Activated CD4-positive, alpha-beta memory T cell treated with anti-CD3 and anti-CD28 coated beads for 36 hours (primary cell): ENCODE results near the gene MCEE. TPM values are rescaled to one million over a fixed set of nuclear protein-coding genes. Genes with fewer than 3 reads are reported as not detected.

Experiments used
- CTCF ChIA-PET: fragments of 350-600 bp; sonication (Branson Sonifier 250); formaldehyde crosslinking; loops from one replicate; lab custom pipeline; 2021; ENCODE audit warnings: antibody characterized with exemption, inconsistent platforms; lab: Charles Lee
- POLR2A ChIA-PET: fragments of 350-600 bp; sonication (Branson Sonifier 250); formaldehyde crosslinking; loops from one replicate; lab custom pipeline; 2021; ENCODE audit warnings: antibody characterized with exemption; lab: Charles Lee
- DNase-seq: peaks from one replicate; pipeline ENCODE4 v3.0.0-alpha.2; 2020
- H3K27ac Mint-ChIP-seq: one replicate; pipeline ENCODE4 v1.8.0; 2021; ENCODE audit warnings: mixed read lengths
- H3K27me3 Mint-ChIP-seq: one replicate; pipeline ENCODE4 v1.8.0; 2021; ENCODE audit warnings: mixed read lengths
- H3K36me3 Mint-ChIP-seq: one replicate; pipeline ENCODE4 v1.8.0; 2021; ENCODE audit warnings: mixed read lengths
- H3K4me1 Mint-ChIP-seq: one replicate; pipeline ENCODE4 v1.8.0; 2021; ENCODE audit warnings: low read depth, mixed read lengths
- H3K4me3 Mint-ChIP-seq: one replicate; pipeline ENCODE4 v1.8.0; 2021; ENCODE audit warnings: mild to moderate bottlenecking, mixed read lengths
- H3K9me3 Mint-ChIP-seq: one replicate; pipeline ENCODE4 v1.8.0; 2021; ENCODE audit warnings: mixed read lengths
- intact Hi-C: fragments of 100-400 bp; cut with micrococcal nuclease; formaldehyde crosslinking; loops from one replicate; pipeline ENCODE4 v1.15.1; 2023
- total RNA-seq, 2 experiments: library from RNA; stranded (reverse); gene quantifications; one replicate each; pipeline ENCODE4 v1.2.3, GENCODE V29; 2021

Gene MCEE
- total RNA-seq, 2 experiments from 2014 or later: 12.0 to 16.1 TPM

- POLR2A ChIA-PET: no interaction called here
- CTCF ChIA-PET: no interaction called here
- H3K27me3 Mint-ChIP-seq: no peaks in the 10 kb centered on the region
- no peak overlapping the region for H3K4me3 Mint-ChIP-seq
- no peak overlapping the region for H3K27ac Mint-ChIP-seq
- peaks cover 4% of the 10 kb centered on the region for H3K36me3 Mint-ChIP-seq
- peaks cover 11% of the 10 kb centered on the region for H3K4me1 Mint-ChIP-seq
- intact Hi-C loops: no loop called here
- no peak for DNase-seq
- no peaks in the 10 kb centered on the region for H3K9me3 Mint-ChIP-seq
Measured at GRCh38 chr2:71064110-71064611, 65.9 kb downstream of the MCEE start.

GRCh38 chr2:71063216-71063615 is 66.8 kb downstream of the MCEE start:
- ChIA-PET POLR2A (no interaction called here), CTCF (no interaction called here)
- Mint-ChIP-seq H3K4me1 (peaks cover 10% of the 10 kb centered on the region), H3K36me3 (peaks cover 3% of the 10 kb centered on the region), H3K4me3 (no peak overlapping the region), H3K27me3 (no peaks in the 10 kb centered on the region), H3K27ac (no peak overlapping the region), H3K9me3 (no peaks in the 10 kb centered on the region)
- no peak for DNase-seq
- intact Hi-C loops: no loop called here

GRCh38 chr2:71060871-71061270 is 69.2 kb downstream of the MCEE start:
- H3K4me1 Mint-ChIP-seq: no peaks in the 10 kb centered on the region
- H3K27ac Mint-ChIP-seq: no peak overlapping the region
- CTCF ChIA-PET: interaction anchor here (1.3 kb wide), 1 partner anchor 60 kb away, joined by 4 read pairs; no protein-coding TSS in a partner anchor
- H3K36me3 Mint-ChIP-seq: no peaks in the 10 kb centered on the region
- no peak overlapping the region for H3K4me3 Mint-ChIP-seq
- H3K27me3 Mint-ChIP-seq: no peaks in the 10 kb centered on the region
- intact Hi-C loops: no loop called here
- DNase-seq: no peak
- no peaks in the 10 kb centered on the region for H3K9me3 Mint-ChIP-seq
- POLR2A ChIA-PET: interaction anchor here (1.0 kb wide), 1 partner anchor 75 kb away, joined by 3 read pairs; no protein-coding TSS in a partner anchor

- no peak overlapping the region for H3K4me3 Mint-ChIP-seq
- no peaks in the 10 kb centered on the region for H3K4me1 Mint-ChIP-seq
- DNase-seq: no peak
- ChIA-PET CTCF (interaction anchor here (1.0 to 1.3 kb wide), 2 partner anchors 8 to 59 kb away, joined by 4 read pairs; partner anchors contain the start of gene NAGK), POLR2A (interaction anchor here (1.0 kb wide), 1 partner anchor 74 kb away, joined by 3 read pairs; no protein-coding TSS in a partner anchor)
- intact Hi-C loops: no loop called here
- no peaks in the 10 kb centered on the region for H3K9me3 Mint-ChIP-seq
- H3K27me3 Mint-ChIP-seq: no peaks in the 10 kb centered on the region
- no peak overlapping the region for H3K27ac Mint-ChIP-seq
- H3K36me3 Mint-ChIP-seq: no peaks in the 10 kb centered on the region
Measured at GRCh38 chr2:71060211-71060610, 69.8 kb downstream of the MCEE start.

Other genes with a start within 250 kb of the MCEE start
- not detected for gene VAX2, start 229.7 kb downstream of the MCEE start, total RNA-seq
- not detected for gene ATP6V1B1, start 194.3 kb downstream of the MCEE start, total RNA-seq
- not detected for gene ANKRD53, start 151.6 kb downstream of the MCEE start, total RNA-seq
- 10 to 100 TPM; 29.0 to 29.9 TPM for gene TEX261, start 135.4 kb downstream of the MCEE start, total RNA-seq
- 10 to 100 TPM; 47.5 to 54.7 TPM for gene NAGK, start 61.6 kb downstream of the MCEE start, total RNA-seq
- gene MPHOSPH10, start 405 bp upstream of the MCEE start, total RNA-seq: 10 to 100 TPM; 37.1 to 38.5 TPM
- gene PAIP2B, start 96.9 kb upstream of the MCEE start, total RNA-seq: 1 to 10 TPM; 2.2 TPM
- gene ZNF638, start 201.6 kb upstream of the MCEE start, total RNA-seq: 10 to 100 TPM; 74.2 to 87.4 TPM